Common myeloid progenitor, CD34-positive (primary cell): ENCODE measurements around the gene SLC39A13.

Source experiments
- CTCF ChIA-PET: fragments of 350-600 bp; sonication (Branson Sonifier 250); formaldehyde crosslinking; loops from one replicate; lab custom pipeline; 2021; ENCODE audit warnings: antibody characterized with exemption; lab: Charles Lee
- POLR2A ChIA-PET: fragments of 350-600 bp; sonication (Branson Sonifier 250); formaldehyde crosslinking; loops from one replicate; lab custom pipeline; 2021; ENCODE audit warnings: antibody characterized with exemption; lab: Charles Lee
- DNase-seq, 3 donors: peaks; one replicate each; pipeline versions ENCODE4 v3.0.0 to v3.0.0-alpha.2; 2013
- H3K27ac ChIP-seq, 2 experiments: 1 replicate in 1 of 2; 2 replicates in 1 of 2; pipeline ENCODE4 v1.7.0; 2013; ENCODE audit warnings: inconsistent platforms in 2 of 2, low read length in 2 of 2, mild to moderate bottlenecking in 2 of 2, low read depth in 1 of 2, moderate library complexity in 1 of 2; ENCODE audit not compliant: severe bottlenecking in 2 of 2, insufficient read depth in 1 of 2, poor library complexity in 1 of 2
- H3K27me3 ChIP-seq, 5 experiments: replicated peaks in 2 of 5; 1 replicate in 3 of 5; 2 replicates in 2 of 5; pipeline versions ENCODE4 v1.6.1 to v1.7.0; 2013; ENCODE audit warnings: low read length in 4 of 5, mild to moderate bottlenecking in 2 of 5, moderate library complexity in 2 of 5, inconsistent platforms in 1 of 5; ENCODE audit not compliant: insufficient read depth in 5 of 5, control insufficient read depth in 4 of 5
- H3K36me3 ChIP-seq, 4 experiments: 1 replicate in 2 of 4; 2 replicates in 2 of 4; pipeline versions ENCODE4 v1.6.1 to v1.7.0; 2013; ENCODE audit warnings: low read length in 3 of 4, control low read depth in 1 of 4, mild to moderate bottlenecking in 1 of 4; ENCODE audit not compliant: control insufficient read depth in 4 of 4, insufficient read depth in 4 of 4
- H3K4me1 ChIP-seq, 4 experiments: 1 replicate in 3 of 4; 2 replicates in 1 of 4; pipeline versions ENCODE4 v1.6.1 to v1.7.1; 2013; ENCODE audit warnings: low read length in 3 of 4, mild to moderate bottlenecking in 3 of 4, control low read depth in 1 of 4, inconsistent platforms in 1 of 4, moderate library complexity in 1 of 4; ENCODE audit not compliant: control insufficient read depth in 4 of 4, insufficient read depth in 4 of 4; ENCODE audit errors: control extremely low read depth in 1 of 4
- H3K4me3 ChIP-seq, 7 experiments: 1 replicate in 4 of 7; 2 replicates in 3 of 7; pipeline versions ENCODE4 v1.5.1 to v1.7.0; 2013; ENCODE audit warnings: mild to moderate bottlenecking in 7 of 7, low read length in 6 of 7, moderate library complexity in 6 of 7, inconsistent platforms in 2 of 7, low read depth in 2 of 7, control low read depth in 1 of 7; ENCODE audit not compliant: insufficient read depth in 4 of 7, control insufficient read depth in 1 of 7; ENCODE audit errors: extremely low read depth in 1 of 7
- H3K9me3 ChIP-seq, 5 experiments: 1 replicate in 4 of 5; 2 replicates in 1 of 5; pipeline versions ENCODE4 v1.6.1 to v1.7.1; 2013; ENCODE audit warnings: low read length in 4 of 5, mild to moderate bottlenecking in 2 of 5, inconsistent platforms in 1 of 5, low read depth in 1 of 5, moderate library complexity in 1 of 5; ENCODE audit not compliant: control insufficient read depth in 4 of 5, insufficient read depth in 2 of 5; ENCODE audit errors: control extremely low read depth in 1 of 5
- WGBS: methylation state at CpG from one replicate; pipeline ENCODE4 v1.1.5; 2013; ENCODE audit not compliant: insufficient coverage; 5-methylcytosine and 5-hydroxymethylcytosine counted together

The SLC39A13 gene

DNA sequence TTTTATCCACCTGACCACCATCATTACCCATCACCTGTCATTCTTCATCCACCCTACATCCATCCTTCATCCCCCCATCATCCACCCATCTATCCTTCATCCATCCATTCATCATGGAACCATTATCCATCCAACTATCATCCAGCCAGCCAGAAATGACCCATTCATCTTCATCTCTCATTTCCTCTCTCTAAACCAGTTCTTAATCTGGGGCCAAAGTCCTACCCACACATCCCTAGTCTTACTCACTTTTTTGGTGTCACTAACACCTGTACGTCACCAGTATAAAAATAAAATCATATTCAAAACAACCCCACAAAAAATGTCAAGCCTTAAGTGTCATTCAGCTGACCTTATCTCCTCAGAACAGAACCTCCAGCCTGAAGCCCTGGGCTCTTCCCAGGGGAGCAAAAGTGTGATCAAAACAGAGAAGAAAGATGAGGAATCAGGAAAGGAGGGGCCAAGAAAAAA, 42.3 kb upstream of the SLC39A13 start:
- H3K4me1 ChIP-seq, result peaks cover 4 to 15% (median 13%) of the 10 kb centered on the region in 4 experiments
- H3K27ac ChIP-seq, result no peak overlapping the region
- H3K27me3 ChIP-seq, result no peaks in the 10 kb centered on the region
- peaks cover 14 to 58% (median 27%) of the 10 kb centered on the region in 4 experiments for H3K36me3 ChIP-seq
- DNase-seq, result no peak
- CTCF ChIA-PET, result interaction anchor here (9.4 kb wide), 1 partner anchor 40 kb away, joined by 217 read pairs; the partner anchor contains the start of gene SLC39A13
- POLR2A ChIA-PET, result no interaction called here
- no CpG with 5 or more reads among the region's 1 CpG for WGBS
- no peak overlapping the region for H3K4me3 ChIP-seq
- H3K9me3 ChIP-seq, result no peaks in the 10 kb centered on the region

- H3K4me1 ChIP-seq, result peaks cover 0 to 13% (median 13%) of the 10 kb centered on the region in 4 experiments
- no peak overlapping the region for H3K4me3 ChIP-seq
- DNase-seq, result no peak
- ChIA-PET CTCF (interaction anchor here (0.6 to 9.4 kb wide), 6 partner anchors 8 to 44 kb away, joined by 3 to 217 read pairs (median 4); partner anchors contain the start of genes SLC39A13 and SPI1), POLR2A (interaction anchor here (1.1 kb wide), 1 partner anchor 9 kb away, joined by 3 read pairs; the partner anchor contains the start of gene SPI1)
- no peaks in the 10 kb centered on the region for H3K9me3 ChIP-seq
- 100% methylated on average over 1 of the region's 3 CpGs for WGBS
- peaks cover 18 to 74% (median 44%) of the 10 kb centered on the region in 4 experiments for H3K36me3 ChIP-seq
- H3K27ac ChIP-seq, result no peak overlapping the region
- no peaks in the 10 kb centered on the region for H3K27me3 ChIP-seq
Observed at GRCh38 chr11:47369676-47370075, 38.7 kb upstream of the SLC39A13 start.

DNA sequence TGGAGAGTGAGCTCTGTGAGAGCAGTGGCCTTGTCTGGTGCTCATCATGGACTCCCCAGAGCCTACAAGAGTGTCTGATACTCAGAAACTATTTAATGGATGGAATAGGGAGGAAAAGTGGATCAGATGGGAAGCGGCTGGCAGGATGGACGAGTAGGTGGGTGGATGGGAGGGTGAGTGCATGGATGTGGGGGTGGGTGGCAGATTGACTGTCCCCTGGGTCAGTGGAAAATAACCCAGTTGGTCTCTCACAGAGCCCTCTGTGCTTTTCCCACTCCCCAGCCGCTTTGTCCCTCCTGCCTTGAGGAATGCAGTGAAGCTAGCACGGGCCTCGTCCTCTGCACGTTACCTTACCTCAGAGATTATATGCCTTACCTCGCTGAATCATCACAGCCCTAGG, 36.0 kb upstream of the SLC39A13 start:
- H3K4me3 ChIP-seq, result no peak overlapping the region
- CTCF ChIA-PET, result interaction anchor here (1.3 to 9.4 kb wide), 4 partner anchors 10 to 51 kb away, joined by 4 to 217 read pairs (median 64); partner anchors contain the start of gene SLC39A13
- no peak for DNase-seq
- H3K36me3 ChIP-seq, result peaks cover 14 to 65% (median 42%) of the 10 kb centered on the region in 4 experiments
- 83% methylated on average over 3 of the region's 7 CpGs for WGBS
- POLR2A ChIA-PET, result interaction anchor here (1.6 to 1.7 kb wide), 2 partner anchors 13 to 22 kb away, joined by 3 to 8 read pairs; no protein-coding TSS in a partner anchor
- H3K4me1 ChIP-seq, result peaks cover 3 to 40% (median 40%) of the 10 kb centered on the region in 4 experiments
- H3K27ac ChIP-seq, result no peak overlapping the region
- H3K27me3 ChIP-seq, result no peaks in the 10 kb centered on the region
- no peaks in the 10 kb centered on the region for H3K9me3 ChIP-seq

GRCh38 chr11:47373876-47374719, 34.3 kb upstream of the SLC39A13 start:
- peak overlapping the region in 1 of 2 experiments; percentile 46 for H3K27ac ChIP-seq
- ChIA-PET CTCF (interaction anchor here (0.9 to 9.4 kb wide), 17 partner anchors 10 to 154 kb away, joined by 3 to 217 read pairs (median 5); partner anchors contain the start of genes ACP2 and SLC39A13), POLR2A (interaction anchor here (1.0 to 1.8 kb wide), 4 partner anchors 14 to 38 kb away, joined by 3 to 7 read pairs (median 6); no protein-coding TSS in a partner anchor)
- H3K27me3 ChIP-seq, result no peaks in the 10 kb centered on the region
- peaks cover 12 to 52% (median 34%) of the 10 kb centered on the region in 4 experiments for H3K36me3 ChIP-seq
- WGBS, result 60% methylated on average over 17 of the region's 19 CpGs
- DNase-seq, result peak; percentile 76 to 77 (median 76)
- H3K9me3 ChIP-seq, result no peaks in the 10 kb centered on the region
- peak overlapping the region in 3 of 7 experiments; percentile 11 to 78 (median 38) for H3K4me3 ChIP-seq
- H3K4me1 ChIP-seq, result peaks cover 3 to 56% (median 51%) of the 10 kb centered on the region in 4 experiments

DNA sequence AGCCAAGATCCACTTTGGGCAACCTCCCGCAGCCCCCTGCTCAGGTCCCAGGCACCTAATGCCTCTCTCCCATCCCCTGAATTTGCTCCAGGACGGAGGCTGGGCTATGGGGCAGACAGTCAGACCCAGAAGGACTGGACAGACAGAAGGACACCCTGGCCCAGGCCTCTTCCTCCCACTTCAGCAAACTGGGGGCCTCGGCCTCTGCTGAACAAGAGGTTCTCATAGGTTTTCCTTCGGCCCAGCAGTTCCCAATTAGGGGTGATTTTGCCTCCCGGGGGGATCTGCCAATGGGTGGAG, 33.7 kb upstream of the SLC39A13 start:
- Histone ChIP-seq H3K9me3 (no peaks in the 10 kb centered on the region), H3K27ac (peak overlapping the region in 1 of 2 experiments; percentile 55), H3K36me3 (peaks cover 11 to 47% (median 34%) of the 10 kb centered on the region in 4 experiments), H3K27me3 (no peaks in the 10 kb centered on the region), H3K4me1 (peaks cover 3 to 61% (median 56%) of the 10 kb centered on the region in 4 experiments), H3K4me3 (peak overlapping the region in 4 of 7 experiments; percentile 28 to 78 (median 36))
- CTCF ChIA-PET, result interaction anchor here (0.9 to 9.4 kb wide), 17 partner anchors 9 to 155 kb away, joined by 3 to 217 read pairs (median 5); partner anchors contain the start of genes ACP2 and SLC39A13
- no peak for DNase-seq
- 72% methylated on average over 5 of the region's 5 CpGs for WGBS
- POLR2A ChIA-PET, result interaction anchor here (1.0 to 1.8 kb wide), 2 partner anchors 26 to 37 kb away, joined by 5 to 7 read pairs; no protein-coding TSS in a partner anchor

GRCh38 chr11:47375020-47375419, 33.4 kb upstream of the SLC39A13 start:
- no peak for DNase-seq
- peaks cover 3 to 61% (median 56%) of the 10 kb centered on the region in 4 experiments for H3K4me1 ChIP-seq
- H3K27ac ChIP-seq, result peak overlapping the region in 1 of 2 experiments; percentile 95
- H3K36me3 ChIP-seq, result peaks cover 9 to 44% (median 32%) of the 10 kb centered on the region in 4 experiments
- H3K9me3 ChIP-seq, result no peaks in the 10 kb centered on the region
- H3K4me3 ChIP-seq, result peak overlapping the region in 4 of 7 experiments; percentile 25 to 78 (median 34)
- CTCF ChIA-PET, result interaction anchor here (0.9 to 9.4 kb wide), 10 partner anchors 12 to 155 kb away, joined by 3 to 217 read pairs (median 5); partner anchors contain the start of genes ACP2 and SLC39A13
- POLR2A ChIA-PET, result interaction anchor here (0.6 to 1.8 kb wide), 2 partner anchors 37 to 393 kb away, joined by 3 to 7 read pairs; no protein-coding TSS in a partner anchor
- H3K27me3 ChIP-seq, result no peaks in the 10 kb centered on the region
- WGBS, result 59% methylated on average over 8 of the region's 8 CpGs
